K562 (cell line): ENCODE measurements around the gene ALDH16A1. TPM values are rescaled to one million over a fixed set of nuclear protein-coding genes. Genes with fewer than 3 reads are reported as not detected.

Source experiments
- CBFB ChIP-seq: sonication (generic); formaldehyde crosslinking; IDR thresholded peaks from 2 replicates; pipeline ENCODE4 v1.4.0; 2020; ENCODE audit warnings: mild to moderate bottlenecking, missing genetic modification reagents
- CGGBP1 ChIP-seq: fragments of 250-450 bp; sonication (Bioruptor Pico); IDR thresholded peaks from 2 replicates; pipeline ENCODE4 v1.9.0; 2021; ENCODE audit warnings: mild to moderate bottlenecking
- CREB3 ChIP-seq: fragments of 450-650 bp; conservative IDR thresholded peaks from 2 replicates; pipeline ENCODE4 v1.6.1; 2016; ENCODE audit warnings: missing genetic modification characterization, low read depth, mild to moderate bottlenecking, missing compliant biosample characterization, moderate library complexity
- DPF2 ChIP-seq: fragments of 450-650 bp; IDR thresholded peaks from 2 replicates; pipeline ENCODE4 v1.6.1; 2016
- ELF2 ChIP-seq: fragments of 250-450 bp; sonication (Bioruptor Pico); IDR thresholded peaks from 2 replicates; pipeline ENCODE4 v1.5.0; 2021; ENCODE audit warnings: mild to moderate bottlenecking
- MCM5 ChIP-seq: fragments of 450-650 bp; IDR thresholded peaks from 2 replicates; pipeline ENCODE4 v1.6.1; 2016; ENCODE audit warnings: low read depth
- NCOA6 ChIP-seq: fragments of 450-650 bp; IDR thresholded peaks from 2 replicates; pipeline ENCODE4 v1.6.1; 2017; ENCODE audit warnings: mild to moderate bottlenecking
- TGIF2 ChIP-seq: sonication (generic); formaldehyde crosslinking; IDR thresholded peaks from 2 replicates; pipeline ENCODE4 v1.8.1; 2022; ENCODE audit warnings: mild to moderate bottlenecking, missing genetic modification reagents, moderate library complexity
- ZEB2 ChIP-seq: fragments of 450-650 bp; IDR thresholded peaks from 2 replicates; pipeline ENCODE4 v1.6.1; 2016
- ZNF583 ChIP-seq: fragments of 250-450 bp; sonication (Bioruptor Pico); IDR thresholded peaks from 2 replicates; pipeline ENCODE4 v1.4.0; 2020
- ZNF766 ChIP-seq: fragments of 200-800 bp; sonication (Bioruptor generic); conservative IDR thresholded peaks from 2 replicates; pipeline ENCODE4 v1.6.1; 2016; ENCODE audit warnings: missing genetic modification characterization, missing compliant biosample characterization
- polyA plus RNA-seq, 8 experiments: library from polyadenylated mRNA; depleted of rRNA in 4 of 8; stranded (reverse) in 5 of 8; unstranded in 3 of 8; fragments of >200 nt; fragmentation: Nextera tagmentation in 2 of 8; fragmentation: Illumina TruSeq in 1 of 8; extraction: Ambion mirVana in 2 of 8; extraction: Trizol in 1 of 8; gene quantifications; 2 replicates each; pipeline versions ENCODE4 v1.2.1 to v1.2.3, GENCODE V29; 2011 to 2014; ENCODE audit warnings: inconsistent platforms in 1 of 8, missing spikeins in 1 of 8
- total RNA-seq, 7 experiments: library from RNA; depleted of rRNA in 6 of 7; stranded (reverse); fragments of >200 nt in 6 of 7; fragmentation: Illumina TruSeq in 2 of 7; extraction: Trizol in 2 of 7; gene quantifications; 2 replicates each; pipeline versions ENCODE4 v1.2.1 to v1.2.3, GENCODE V29; 2011 to 2021; ENCODE audit warnings: low replicate concordance in 1 of 7
- TF ChIP-seq, protein P1 (sequence below), 2 experiments: fragments of 450-650 bp in 1 of 2; sonication (generic) in 1 of 2; formaldehyde crosslinking in 1 of 2; IDR thresholded peaks; 2 replicates each; pipeline versions ENCODE4 v1.7.1 to v1.9.0; 2016 to 2022; ENCODE audit warnings: inconsistent platforms in 1 of 2, mild to moderate bottlenecking in 1 of 2, missing genetic modification reagents in 1 of 2
- TF ChIP-seq, protein P2 (sequence below): fragments of 450-650 bp; conservative IDR thresholded peaks from 2 replicates; pipeline ENCODE4 v1.6.1; 2016; ENCODE audit warnings: missing genetic modification characterization, low read depth, mild to moderate bottlenecking, control low read depth, missing compliant biosample characterization
- TF ChIP-seq, protein P3 (sequence below): fragments of 250-450 bp; sonication (Bioruptor Pico); IDR thresholded peaks from 2 replicates; pipeline ENCODE4 v1.4.0; 2020

The ALDH16A1 gene
- total and polyA plus RNA-seq, 9 of the 15 experiments (the other 6 are each of a cell fraction or from before 2014, with no cell fraction given) = 2.2 to 52.2 (median 7.6) TPM

DNA sequence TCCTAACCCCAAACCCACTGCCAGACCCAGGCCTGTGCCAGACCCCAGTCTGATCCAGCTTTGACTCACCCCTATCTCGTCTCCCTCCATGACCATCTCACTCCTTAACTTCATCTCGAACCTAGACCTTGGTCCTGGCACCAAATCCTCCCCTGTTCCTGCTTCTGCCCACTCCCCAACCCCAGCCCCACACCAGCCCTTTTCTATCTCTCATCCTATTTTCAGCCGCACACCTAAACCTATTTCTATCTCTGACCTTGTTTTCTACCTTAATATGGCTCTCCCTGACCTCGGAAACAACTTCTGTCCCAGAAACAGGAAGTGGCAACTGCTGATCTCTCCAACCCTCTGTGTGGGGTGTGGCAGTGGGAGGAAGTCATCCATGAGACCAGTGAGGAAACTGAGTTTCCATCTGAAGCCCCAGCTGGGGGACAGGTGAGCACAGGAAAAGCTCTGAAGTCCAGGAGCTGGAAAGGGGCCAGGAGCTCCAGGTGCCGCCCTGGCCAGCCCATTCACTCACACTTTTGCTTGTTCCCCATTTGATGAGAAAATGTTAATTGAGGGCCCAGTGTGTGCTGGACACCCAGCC is 43.5 kb upstream of the ALDH16A1 start (continued):
- TF ChIP-seq, protein P1, sequence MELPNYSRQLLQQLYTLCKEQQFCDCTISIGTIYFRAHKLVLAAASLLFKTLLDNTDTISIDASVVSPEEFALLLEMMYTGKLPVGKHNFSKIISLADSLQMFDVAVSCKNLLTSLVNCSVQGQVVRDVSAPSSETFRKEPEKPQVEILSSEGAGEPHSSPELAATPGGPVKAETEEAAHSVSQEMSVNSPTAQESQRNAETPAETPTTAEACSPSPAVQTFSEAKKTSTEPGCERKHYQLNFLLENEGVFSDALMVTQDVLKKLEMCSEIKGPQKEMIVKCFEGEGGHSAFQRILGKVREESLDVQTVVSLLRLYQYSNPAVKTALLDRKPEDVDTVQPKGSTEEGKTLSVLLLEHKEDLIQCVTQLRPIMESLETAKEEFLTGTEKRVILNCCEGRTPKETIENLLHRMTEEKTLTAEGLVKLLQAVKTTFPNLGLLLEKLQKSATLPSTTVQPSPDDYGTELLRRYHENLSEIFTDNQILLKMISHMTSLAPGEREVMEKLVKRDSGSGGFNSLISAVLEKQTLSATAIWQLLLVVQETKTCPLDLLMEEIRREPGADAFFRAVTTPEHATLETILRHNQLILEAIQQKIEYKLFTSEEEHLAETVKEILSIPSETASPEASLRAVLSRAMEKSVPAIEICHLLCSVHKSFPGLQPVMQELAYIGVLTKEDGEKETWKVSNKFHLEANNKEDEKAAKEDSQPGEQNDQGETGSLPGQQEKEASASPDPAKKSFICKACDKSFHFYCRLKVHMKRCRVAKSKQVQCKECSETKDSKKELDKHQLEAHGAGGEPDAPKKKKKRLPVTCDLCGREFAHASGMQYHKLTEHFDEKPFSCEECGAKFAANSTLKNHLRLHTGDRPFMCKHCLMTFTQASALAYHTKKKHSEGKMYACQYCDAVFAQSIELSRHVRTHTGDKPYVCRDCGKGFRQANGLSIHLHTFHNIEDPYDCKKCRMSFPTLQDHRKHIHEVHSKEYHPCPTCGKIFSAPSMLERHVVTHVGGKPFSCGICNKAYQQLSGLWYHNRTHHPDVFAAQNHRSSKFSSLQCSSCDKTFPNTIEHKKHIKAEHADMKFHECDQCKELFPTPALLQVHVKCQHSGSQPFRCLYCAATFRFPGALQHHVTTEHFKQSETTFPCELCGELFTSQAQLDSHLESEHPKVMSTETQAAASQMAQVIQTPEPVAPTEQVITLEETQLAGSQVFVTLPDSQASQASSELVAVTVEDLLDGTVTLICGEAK (IDR thresholded peaks at IDR 0.05) = peak; percentile 65
- TF ChIP-seq, protein P1 (CRISPR knock-in tag; IDR thresholded peaks at IDR 0.05) = no peak
- TF ChIP-seq, protein P2, sequence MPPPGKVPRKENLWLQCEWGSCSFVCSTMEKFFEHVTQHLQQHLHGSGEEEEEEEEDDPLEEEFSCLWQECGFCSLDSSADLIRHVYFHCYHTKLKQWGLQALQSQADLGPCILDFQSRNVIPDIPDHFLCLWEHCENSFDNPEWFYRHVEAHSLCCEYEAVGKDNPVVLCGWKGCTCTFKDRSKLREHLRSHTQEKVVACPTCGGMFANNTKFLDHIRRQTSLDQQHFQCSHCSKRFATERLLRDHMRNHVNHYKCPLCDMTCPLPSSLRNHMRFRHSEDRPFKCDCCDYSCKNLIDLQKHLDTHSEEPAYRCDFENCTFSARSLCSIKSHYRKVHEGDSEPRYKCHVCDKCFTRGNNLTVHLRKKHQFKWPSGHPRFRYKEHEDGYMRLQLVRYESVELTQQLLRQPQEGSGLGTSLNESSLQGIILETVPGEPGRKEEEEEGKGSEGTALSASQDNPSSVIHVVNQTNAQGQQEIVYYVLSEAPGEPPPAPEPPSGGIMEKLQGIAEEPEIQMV = 0 out of 2 replicates have a peak, but pooled peaks have one; percentile 23
- TF ChIP-seq NCOA6 (no peak), TGIF2 (no peak), MCM5 (no peak), ZNF766 (peak; percentile 60; the same call in 1 of the 2 replicates), ZNF583 (no peak; the same call in 1 of the 2 replicates), ZEB2 (peak; percentile 48; the same call in 1 of the 2 replicates), ELF2 (CRISPR knock-in tag) (no peak), CREB3 (tag) (no peak), DPF2 (no peak), CBFB (CRISPR knock-in tag) (no peak), CGGBP1 (CRISPR knock-in tag) (no peak)
- TF ChIP-seq, protein P3, sequence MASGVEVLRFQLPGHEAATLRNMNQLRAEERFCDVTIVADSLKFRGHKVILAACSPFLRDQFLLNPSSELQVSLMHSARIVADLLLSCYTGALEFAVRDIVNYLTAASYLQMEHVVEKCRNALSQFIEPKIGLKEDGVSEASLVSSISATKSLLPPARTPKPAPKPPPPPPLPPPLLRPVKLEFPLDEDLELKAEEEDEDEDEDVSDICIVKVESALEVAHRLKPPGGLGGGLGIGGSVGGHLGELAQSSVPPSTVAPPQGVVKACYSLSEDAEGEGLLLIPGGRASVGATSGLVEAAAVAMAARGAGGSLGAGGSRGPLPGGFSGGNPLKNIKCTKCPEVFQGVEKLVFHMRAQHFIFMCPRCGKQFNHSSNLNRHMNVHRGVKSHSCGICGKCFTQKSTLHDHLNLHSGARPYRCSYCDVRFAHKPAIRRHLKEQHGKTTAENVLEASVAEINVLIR = no peak
